ENCODE data around the gene MT2A.

The MT2A gene

DNA sequence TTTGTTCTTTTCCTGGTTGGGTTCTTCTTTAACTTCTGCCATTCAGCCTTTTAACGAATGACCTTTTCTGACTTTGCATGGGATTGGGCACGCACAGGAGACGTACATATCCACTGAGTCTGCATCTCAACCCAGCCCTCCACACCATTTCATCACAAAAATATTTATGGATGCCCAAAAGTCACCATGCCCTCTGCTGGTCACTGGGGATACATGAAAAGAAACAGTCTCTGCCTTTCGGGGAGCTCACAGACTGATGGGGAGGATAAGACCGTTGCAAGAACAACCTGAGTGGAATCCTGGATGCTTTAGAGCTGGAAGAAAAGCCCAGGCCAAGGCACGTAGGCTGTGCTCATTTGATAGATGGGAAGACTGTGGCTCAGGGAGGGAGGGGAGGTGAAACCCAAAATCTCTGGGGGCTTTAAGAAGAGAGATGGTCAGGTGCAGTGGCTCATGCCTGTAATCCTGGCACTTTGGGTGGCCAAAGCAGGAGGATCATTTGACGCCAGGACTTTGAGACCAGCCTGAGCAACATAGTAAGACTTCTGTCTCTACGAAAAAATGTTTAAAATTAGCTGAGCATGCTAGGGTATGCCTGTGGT, 7.9 kb upstream of the MT2A start:
- peak; percentile 25 for DNase-seq

DNA sequence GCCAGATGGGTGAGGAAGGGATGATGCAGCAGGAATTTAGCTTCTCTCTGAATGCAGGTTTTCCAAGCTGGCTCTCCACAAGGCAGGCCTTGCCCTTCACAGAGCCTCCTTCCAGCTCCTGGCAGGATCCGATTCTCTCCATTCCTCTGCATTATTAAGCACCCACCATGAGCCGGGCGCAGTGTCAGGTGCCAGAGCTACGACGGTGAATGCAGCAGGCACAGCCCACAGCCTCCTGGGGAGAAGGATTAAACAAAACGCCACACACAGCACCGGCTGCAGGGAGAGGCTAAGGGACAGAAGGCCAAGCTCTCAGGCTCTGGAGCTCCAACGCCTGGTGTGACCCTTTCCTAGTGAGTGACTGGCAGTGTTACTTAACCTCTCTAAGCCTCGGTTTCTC, 7.1 kb upstream of the MT2A start:
- no peak for DNase-seq

DNA sequence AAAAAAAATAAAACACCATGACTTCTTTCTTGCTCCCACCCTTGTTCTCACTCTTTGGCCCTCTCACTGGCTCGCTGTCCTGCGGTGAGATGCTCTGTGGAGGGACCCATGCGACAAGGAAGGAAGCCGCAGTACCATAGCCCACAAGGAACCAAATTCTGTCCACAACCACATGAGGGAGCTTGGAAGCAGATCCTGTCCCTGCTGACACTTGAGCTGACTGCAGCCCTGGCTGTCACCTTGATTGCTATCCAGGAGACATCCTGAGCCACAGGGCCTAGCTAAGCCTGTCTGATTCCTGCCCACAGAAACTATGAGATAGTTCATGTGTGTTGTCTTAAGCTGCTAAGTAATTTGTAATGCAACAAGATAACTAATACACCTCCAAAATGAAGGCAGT, 4.8 kb upstream of the MT2A start:
- no peak for DNase-seq

DNA sequence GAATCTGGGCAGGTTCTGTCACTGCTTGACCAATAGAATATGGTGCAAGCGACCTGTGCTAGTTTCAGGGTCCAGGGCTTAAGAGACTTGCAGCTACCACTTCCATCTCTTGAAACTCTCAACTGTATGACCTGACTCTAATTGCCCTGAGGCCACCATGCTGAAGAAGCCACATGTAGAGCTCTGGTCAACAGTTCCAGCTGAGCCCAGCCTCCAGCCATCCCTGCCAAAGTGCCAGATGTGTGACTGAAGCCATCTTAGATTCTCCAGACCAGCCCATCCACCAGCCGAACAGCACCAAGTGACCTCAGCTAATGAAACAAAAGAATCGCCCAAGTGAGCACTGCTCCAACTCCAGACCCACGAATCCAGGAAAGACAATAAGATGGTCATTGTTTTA, 3.4 kb upstream of the MT2A start:
- no peak for DNase-seq

DNA sequence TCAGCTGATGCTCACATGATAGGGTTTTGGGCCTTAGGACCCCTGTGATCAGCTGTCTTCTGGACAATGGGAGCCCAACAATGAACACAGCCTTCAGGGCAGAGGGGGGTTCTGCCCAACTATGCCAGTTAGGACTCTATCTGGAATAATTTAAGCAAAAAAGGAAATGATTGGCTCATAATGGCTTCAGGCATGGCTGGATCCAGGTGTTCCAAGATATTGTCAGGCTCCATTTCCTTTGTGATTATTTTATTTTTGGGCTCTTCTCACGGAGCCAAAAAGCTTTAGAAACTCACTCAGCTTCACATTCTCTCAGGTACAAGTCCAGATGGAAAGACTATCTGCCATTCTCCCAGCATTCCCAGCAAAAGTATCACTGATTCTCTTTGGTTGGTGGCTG, 2.9 kb upstream of the MT2A start:
- no peak for DNase-seq

DNA sequence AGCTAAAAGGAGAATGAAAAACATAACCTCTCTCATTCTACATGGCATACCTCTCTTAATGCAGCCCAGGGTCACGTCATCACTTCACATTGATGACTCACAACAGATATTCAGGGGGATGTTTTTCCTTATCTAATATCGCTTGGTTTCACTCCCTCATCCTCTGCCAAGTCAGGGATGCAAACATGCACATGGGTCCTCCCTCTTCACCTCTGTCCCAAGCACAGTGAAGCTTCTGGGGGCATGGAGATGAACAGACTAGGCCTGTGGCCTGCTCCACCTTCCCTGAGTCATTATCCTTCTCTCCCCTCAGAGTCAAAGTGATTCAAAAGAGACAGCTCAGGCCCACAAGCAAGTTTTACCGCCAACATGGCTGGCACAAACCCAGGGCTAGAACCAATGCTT, 2.3 kb upstream of the MT2A start:
- no peak for DNase-seq

DNA sequence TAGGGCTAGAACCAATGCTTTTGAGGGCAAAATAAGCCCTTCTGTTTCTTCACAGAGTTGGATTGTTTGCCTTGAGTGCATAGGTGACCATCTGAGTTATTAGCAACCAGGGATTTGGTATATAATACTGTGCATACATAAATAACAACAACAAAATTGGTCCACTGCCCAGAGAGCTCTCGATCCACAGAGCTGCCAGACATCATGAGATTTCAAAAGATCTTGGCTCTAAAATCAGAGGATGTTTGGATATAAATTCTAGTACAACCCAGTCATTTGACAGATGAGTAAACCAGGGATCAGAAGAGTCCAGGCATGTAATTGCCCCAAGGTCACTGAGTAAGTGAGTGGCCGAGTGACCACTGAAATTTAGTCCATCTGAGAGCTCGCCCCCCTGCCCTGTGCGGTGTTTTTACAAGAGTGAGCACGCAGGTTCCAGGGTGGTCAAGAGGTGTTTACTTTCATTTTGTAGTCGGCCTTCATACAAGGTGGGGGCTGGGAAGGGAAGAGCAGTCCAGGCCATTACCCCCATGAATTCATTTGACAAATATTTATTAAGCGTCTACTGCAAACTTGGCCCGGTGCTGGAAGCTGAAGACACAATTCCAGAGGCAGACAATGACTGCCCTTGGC, 1.8 kb upstream of the MT2A start:
- DNase-seq: no peak

DNA sequence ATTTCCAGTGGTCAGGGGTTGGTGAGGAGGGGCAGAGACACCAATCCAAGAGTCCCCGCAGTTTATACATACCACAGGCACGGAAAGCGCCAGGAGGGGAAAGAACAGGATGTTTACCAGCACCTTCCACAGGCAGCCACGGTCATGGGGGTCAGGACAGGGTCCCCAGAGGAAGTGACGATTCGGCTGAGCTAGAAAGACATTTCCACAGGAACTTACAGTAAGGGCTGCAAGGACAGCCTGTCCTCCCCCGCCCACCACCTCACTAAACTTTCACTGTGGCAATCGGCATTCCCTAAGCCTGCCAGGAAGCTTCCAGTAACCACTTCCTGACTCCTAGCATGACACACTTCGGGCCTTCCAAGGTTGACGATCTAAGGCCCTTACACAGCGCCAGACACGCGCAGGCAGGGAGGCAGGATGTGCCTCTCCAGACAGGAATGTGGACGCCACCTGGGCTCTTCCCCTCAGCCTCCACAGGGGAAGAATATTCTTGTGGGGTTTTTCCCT, 1.2 kb upstream of the MT2A start:
- DNase-seq: no peak

DNA sequence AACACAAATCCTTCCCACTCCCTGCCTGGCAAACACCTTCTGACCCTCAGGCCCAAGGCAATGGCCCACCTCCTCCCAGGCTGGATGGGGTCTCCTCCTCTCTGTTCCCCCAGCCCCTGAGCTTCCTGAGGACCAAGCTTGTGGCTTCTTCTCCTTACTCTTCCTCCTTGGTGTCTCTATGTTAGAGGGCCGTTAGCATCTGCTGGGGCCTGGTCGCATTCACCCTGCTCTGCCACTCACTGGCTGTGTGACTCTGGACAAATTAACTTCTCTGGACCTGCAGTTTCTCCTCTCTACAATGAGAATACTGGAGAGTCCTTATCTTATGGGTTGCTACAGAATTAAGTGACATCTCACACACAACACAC, 725 bp upstream of the MT2A start:
- no peak for DNase-seq

DNA sequence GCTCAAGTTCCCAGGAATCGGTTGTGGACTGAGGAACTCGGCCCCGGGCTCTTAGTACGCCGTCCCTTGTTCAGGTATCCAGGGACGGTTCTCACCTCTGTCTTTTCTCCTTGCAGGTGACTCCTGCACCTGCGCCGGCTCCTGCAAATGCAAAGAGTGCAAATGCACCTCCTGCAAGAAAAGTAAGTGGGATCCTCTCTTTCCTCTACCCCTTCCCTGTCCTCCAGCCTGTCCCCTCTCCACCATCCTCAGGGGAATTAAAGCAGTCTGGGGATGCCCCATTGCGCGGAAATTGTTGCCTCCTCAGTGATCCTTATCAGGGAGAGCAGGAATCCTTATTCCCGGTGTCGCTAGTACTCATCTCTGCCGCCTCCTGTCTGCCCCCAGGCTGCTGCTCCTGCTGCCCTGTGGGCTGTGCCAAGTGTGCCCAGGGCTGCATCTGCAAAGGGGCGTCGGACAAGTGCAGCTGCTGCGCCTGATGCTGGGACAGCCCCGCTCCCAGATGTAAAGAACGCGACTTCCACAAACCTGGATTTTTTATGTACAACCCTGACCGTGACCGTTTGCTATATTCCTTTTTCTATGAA, 585 bp downstream of the MT2A start:
- no peak for DNase-seq

DNA sequence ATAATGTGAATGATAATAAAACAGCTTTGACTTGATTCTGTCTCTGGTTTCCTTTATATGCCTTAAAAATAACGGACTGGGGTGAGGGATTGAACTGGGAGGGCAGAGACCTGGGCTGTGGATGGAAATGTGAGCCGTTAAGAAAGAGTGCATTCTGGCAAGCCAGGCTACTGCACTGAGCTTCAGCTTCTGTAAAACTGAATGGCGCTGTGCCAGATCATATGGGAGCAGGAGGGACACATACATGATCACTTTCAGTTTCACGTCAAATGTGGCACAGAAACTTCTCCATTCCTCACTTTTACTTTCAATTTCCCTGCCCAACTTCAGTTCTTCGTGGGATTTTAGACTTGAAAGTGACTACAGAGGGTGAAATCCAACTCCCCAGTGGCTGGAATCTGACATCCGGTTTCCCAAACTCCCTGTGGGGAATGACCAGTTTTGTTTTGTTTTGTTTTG, 1.1 kb downstream of the MT2A start:
- DNase-seq: peak; percentile 82

DNA sequence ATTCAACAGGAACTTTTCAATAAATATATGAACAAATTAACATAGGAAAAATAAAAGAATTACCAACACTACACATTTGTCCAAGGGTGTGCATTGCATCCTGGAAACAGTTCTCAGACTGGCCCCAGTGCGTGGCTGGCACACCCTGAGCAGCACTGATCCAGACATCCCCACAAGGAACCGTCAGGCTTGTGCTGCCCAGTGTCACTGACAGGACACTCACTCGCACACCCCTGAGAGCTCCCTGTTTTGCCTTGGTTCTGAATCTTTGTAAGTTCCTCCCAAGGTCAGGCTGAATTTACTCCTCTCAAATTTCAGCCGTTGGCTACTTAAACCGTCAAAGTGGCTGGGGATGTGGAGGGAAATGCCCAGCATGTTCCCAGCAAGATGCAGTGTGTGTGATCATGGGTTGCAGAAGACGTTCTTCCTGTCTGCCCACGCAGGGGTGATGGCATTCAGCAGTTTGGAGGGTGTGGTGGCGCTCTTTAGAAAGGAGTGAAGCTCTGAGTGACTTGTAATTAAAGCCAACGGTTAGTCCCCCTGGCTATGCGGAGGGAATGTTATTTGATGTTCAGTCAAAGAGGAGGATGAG, 1.7 kb downstream of the MT2A start:
- DNase-seq: peak; percentile 86

DNA sequence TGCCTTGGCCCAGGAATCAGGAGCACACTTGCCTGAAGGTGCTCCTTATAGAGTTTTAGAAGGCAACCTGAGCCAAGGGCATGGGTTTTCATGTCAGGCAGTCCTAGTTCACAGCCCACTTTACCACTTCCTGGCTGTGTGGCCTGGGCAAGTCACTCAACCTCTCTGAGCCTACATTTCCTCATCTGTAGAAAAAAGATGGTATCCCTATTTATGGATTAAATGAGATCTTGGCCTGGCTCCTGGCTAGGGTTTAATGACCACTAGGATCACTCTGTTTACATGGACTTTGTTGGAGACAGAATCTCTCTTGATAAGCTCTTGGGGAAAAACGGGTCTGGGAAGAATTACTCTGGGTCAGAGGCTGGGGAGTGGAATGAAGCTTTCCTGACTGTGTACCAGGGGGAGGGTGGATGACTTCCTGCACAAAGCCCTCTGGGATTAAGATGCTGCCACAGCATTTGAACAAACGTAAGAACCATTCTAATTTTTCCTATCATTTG, 2.3 kb downstream of the MT2A start:
- DNase-seq: no peak

DNA sequence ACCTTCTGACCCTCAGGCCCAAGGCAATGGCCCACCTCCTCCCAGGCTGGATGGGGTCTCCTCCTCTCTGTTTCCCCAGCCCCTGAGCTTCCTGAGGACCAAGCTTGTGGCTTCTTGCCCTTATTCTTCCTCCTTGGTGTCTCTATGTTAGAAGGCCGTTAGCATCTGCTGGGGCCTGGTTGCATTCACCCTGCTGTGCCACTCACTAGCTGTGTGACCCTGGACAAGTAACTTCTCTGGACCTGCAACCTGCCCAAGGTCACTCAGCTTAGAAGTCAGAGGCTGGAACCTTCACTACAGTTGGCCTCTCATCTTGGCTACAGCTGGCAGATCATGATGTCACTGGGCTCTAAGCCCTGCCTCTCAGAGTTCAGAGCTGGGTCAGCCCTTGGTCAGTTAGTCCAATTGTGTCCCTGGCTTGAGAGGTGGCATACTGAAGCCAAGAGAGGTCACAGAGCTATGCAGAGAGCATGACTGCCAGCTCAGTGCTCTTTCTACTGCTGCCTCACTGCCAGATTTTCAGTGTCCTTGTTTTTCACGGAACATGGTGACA, 3.0 kb downstream of the MT2A start:
- no peak for DNase-seq

DNA sequence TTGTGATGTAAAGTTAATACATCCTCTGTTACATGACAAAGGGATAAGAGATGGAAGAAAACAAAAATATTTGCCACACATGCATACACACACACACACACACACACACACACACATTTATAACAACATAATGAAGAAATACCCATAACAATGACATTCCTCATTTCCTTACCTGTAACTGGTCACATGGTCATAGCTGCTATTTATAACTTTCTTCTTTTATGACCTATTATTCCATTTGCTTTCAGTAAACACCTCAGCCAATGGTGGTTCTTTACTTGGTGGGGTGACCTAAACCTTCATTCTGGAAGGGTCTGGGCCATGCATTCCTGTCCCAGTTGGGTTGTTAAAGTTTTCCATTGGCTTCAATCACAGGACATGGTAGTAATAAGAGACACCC, 5.3 kb downstream of the MT2A start:
- DNase-seq: no peak

DNA sequence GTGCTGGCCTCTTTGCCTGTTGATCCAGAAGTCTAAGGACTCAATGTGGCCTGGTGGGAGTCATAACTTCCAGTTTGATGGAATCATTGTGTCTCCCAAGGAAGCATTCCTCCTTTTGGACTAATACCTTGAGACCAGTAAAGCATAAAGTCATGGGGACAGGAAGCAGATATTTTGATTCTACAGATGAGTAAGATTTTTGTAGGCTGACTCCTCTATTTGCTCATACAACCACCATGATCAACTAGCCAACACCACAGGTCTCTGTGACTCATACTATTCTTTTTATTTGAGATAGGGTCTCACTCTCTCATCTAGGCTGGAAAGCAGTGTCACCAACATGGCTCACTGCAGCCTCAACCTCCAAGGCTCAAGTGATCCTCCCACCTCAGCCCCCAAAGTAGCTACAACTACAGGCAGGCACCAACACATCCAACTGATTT, 6.2 kb downstream of the MT2A start:
- DNase-seq: peak; percentile 46

DNA sequence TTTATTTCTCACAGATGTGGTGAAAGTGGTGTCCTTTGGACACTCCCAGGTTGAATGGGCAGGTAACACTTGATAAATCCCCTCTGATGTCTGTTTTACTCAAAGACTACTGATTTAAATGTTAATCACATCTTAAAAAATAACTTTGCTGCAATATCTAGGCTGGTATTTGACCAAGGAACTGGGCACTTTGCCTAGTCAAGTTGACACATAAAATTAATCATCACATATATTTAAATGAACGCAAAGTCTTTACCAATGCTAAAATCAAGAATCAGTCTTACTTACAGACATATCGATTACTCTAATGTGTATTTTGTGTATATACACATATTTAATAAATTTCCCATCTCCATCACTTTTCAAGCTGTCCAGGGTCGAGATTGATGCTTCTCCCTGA, 7.0 kb downstream of the MT2A start:
- no peak for DNase-seq

DNA sequence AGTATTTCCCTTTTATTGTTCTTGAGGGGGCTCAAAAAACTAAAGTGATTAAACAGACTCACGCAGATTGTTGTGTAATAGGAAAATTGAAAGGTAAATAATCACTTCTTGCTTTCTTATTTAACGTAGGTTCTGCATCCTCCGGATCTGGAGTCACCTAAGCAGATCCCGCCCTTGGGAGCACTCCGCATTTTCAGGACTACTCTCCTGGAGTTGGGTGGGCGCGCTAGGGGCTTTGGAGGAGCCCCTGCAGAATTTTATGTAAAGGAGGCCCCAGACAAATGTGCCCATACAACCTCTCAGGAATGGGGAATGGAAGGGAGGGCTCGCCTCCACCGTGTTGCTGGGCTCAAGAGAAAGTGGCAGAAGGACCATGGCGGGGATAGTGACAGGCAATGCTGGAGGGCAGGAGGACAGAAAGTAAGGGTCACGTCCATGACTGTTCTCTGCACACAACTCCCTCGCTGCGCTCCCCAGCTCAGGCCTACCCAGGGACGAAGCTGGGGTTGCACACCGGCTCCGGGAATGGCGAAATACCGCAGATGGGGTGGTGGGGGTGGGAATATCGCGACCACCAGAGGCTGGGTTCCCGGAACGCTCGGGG, 8.3 kb downstream of the MT2A start:
- no peak for DNase-seq

DNA sequence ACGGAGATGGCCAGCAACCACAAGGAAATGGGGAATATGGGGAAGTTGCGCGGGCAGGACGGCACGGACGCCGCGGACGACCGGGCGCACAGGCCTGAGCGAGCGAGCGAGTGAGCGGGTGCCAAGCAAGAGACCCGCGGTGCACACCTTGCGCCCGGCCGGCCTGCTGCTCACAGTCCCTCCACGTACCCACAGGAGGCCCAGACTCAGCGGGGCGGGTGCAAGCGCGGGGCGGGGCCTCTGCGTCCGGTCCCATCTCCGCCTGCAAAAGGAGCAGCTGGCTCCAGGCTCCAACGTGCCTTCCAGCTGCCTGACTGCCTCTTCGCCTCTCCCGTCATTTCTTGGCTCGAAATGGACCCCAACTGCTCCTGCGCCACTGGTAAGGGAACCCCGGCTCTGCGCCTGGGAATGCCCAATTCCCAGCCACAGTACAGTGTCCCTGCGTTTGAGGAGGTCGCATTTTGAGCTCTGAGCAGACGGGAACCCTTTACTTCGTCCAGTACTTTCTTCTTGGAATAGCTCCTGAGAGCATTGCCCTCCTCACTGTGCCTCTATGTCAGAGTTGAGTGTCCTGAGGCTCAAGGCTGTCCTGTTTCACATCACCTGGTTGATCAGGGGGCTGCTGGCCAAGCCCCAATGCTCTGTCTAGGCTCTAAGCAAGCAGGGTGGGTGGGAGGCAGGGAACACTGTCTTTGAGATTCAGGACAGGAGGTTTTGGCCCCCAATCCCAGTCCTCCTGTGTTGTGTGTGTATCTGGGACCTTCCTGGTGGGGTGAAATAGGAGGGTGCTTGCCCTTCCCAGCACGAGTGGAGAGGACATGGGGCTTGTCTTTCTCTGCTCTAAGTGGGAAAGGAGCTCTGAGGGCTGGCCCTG, 9.1 kb downstream of the MT2A start:
- DNase-seq: peak; percentile 76

DNA sequence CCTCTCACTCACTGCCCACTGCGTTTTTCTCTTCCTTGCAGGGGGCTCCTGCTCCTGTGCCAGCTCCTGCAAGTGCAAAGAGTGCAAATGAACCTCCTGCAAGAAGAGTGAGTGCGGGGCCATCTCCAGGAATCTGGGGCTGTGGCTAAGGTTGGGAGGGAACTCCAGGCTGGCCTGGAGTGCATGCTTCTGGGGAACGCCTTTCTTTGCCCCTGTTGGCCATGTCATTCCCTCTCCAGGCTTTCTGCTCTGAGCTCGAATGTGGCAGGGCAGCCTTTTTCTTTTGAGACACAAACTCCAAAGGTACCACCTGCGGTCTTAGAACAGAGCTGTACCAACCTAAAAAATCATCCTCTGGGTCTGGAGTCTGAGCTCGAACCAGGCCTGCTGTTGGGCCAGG, 9.8 kb downstream of the MT2A start:
- no peak for DNase-seq

DNA sequence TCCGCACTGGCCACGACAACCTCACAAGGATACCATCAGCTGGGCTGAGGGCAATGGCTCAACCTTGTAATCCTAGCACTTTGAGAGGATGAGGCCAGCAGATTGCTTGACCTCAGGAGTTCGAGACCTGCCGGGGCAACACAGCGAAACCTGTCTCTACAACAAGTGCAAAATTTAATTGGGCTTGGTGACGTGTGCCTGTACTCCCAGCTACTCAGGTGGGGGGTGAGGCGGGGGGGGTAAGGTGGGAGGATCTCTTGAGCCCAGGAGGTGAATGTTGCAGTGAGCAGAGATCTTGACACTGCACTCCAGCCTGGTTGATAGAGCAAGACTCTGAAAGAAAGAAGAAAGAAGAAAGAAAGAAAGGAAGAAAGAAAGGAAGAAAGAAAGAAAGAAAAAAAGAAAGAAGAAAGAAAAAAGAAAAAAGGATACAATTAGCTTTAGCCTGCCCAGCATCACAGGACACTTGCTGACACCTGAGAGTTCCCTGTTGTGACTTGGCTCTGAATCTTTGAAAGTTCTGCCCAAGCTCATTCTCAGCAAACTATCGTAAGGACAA, 12.0 kb downstream of the MT2A start:
- DNase-seq: no peak

All from stimulated activated CD4-positive, alpha-beta T cell treated with anti-CD3 and anti-CD28 coated beads, Interleukin-1b, Interleukin-23, amount 100 ng/mL, for 48 hours (primary cell).